Sigmoid colon (tissue), 4 donors: Measurements from ENCODE around the gene ARID5B.

Experiments
- EP300 ChIP-seq, 4 donors: sonication (generic); formaldehyde crosslinking; IDR thresholded peaks; one replicate each; pipeline ENCODE4 v1.6.1; 2017; ENCODE audit warnings: antibody characterized with exemption in 4 of 4
- POLR2A ChIP-seq, 2 donors: fragments of 450-650 bp; IDR thresholded peaks; one replicate each; pipeline ENCODE4 v1.6.1; 2016; ENCODE audit warnings: antibody characterized with exemption in 2 of 2, mild to moderate bottlenecking in 2 of 2, moderate library complexity in 2 of 2
- POLR2AphosphoS5 ChIP-seq, 4 donors: sonication (generic); formaldehyde crosslinking; IDR thresholded peaks; one replicate each; pipeline ENCODE4 v1.6.1; 2017; ENCODE audit warnings: antibody characterized with exemption in 4 of 4
- TF ChIP-seq, protein P1 (sequence below), 4 experiments: fragments of 450-650 bp in 3 of 4; fragments of 200-600 bp in 1 of 4; IDR thresholded peaks; one replicate each; pipeline ENCODE4 v1.5.1; 2016 to 2019; ENCODE audit warnings: antibody characterized with exemption in 4 of 4, mild to moderate bottlenecking in 3 of 4, moderate library complexity in 2 of 4

DNA sequence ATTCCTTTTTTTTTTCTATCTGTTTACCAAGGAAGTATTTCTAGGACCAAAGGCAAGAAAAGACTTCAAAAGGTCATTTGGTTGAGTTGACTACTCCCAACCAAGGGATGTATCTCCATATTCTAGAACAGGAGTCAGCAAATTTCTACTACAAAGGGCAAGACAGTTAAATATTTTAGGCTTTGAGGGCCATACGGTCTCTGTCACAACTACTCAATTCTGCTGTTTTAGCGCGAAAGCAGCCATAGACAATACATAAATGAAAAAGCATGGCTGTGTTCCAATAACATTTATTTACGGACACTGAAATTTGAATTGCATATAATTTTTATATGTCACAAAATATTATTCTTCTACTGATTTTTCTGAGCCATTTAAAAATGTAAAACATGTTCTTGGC, 8.5 kb upstream of the ARID5B start:
- TF ChIP-seq POLR2AphosphoS5 (IDR thresholded peaks at IDR 0.05) (no peak), POLR2A (IDR thresholded peaks at IDR 0.05) (no peak), EP300 (IDR thresholded peaks at IDR 0.05) (no peak)
- TF ChIP-seq, protein P1, sequence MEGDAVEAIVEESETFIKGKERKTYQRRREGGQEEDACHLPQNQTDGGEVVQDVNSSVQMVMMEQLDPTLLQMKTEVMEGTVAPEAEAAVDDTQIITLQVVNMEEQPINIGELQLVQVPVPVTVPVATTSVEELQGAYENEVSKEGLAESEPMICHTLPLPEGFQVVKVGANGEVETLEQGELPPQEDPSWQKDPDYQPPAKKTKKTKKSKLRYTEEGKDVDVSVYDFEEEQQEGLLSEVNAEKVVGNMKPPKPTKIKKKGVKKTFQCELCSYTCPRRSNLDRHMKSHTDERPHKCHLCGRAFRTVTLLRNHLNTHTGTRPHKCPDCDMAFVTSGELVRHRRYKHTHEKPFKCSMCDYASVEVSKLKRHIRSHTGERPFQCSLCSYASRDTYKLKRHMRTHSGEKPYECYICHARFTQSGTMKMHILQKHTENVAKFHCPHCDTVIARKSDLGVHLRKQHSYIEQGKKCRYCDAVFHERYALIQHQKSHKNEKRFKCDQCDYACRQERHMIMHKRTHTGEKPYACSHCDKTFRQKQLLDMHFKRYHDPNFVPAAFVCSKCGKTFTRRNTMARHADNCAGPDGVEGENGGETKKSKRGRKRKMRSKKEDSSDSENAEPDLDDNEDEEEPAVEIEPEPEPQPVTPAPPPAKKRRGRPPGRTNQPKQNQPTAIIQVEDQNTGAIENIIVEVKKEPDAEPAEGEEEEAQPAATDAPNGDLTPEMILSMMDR (IDR thresholded peaks at IDR 0.05), result no peak
